ENCODE measurements around the gene PEMT. TPM values are rescaled to one million over a fixed set of nuclear protein-coding genes. Genes with fewer than 3 reads are reported as not detected.
A peak's percentile ranks its signal among the peaks of the same experiment; 100 is the strongest.

Gene PEMT
- total and polyA plus RNA-seq, 7 donors, result 15.9 to 79.0 (median 26.0) TPM

DNA sequence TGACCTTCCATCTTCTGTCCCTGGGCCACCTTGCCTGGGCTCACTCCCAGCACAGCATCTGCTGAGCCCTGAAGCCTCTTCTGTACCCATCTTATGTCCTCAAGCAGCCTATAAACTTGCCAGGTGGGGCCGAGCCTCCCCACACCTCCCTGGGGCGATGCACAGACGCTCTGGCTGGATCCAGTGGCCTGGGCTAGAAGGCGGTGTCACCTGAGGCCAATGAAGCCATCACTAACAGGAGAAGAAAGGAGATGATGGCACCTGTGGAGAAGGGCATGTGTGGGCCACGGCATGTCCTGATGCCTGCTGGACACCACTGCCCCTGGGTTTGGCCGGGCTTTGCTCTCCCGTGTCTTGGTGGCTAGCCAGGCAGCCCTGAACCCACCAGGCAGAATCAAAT lies 45.5 kb downstream of the PEMT start:
- no peaks in the 10 kb centered on the region for H3K9me3 ChIP-seq
- H3K27me3 ChIP-seq (ENCODE audit: insufficient read depth in 3 of 3, low read length in 2 of 3), result no peaks in the 10 kb centered on the region
- no peak overlapping the region for H3K4me3 ChIP-seq
- DNase-seq (peak in 1 of 2 donors; percentile 39), ATAC-seq (no peak)
- H3K4me1 ChIP-seq, result peaks cover 3% of the 10 kb centered on the region
- H3K36me3 ChIP-seq (ENCODE audit: insufficient read depth in 1 of 2, low read depth in 1 of 2), result no peaks in the 10 kb centered on the region
- 82 to 96% (median 85%) methylated on average over 7 of the region's 7 CpGs for WGBS, 3 donors
- intact Hi-C loops (cut with DNase I), result no loop called here
- no peak overlapping the region for H3K27ac ChIP-seq
- TF ChIP-seq, protein P1, sequence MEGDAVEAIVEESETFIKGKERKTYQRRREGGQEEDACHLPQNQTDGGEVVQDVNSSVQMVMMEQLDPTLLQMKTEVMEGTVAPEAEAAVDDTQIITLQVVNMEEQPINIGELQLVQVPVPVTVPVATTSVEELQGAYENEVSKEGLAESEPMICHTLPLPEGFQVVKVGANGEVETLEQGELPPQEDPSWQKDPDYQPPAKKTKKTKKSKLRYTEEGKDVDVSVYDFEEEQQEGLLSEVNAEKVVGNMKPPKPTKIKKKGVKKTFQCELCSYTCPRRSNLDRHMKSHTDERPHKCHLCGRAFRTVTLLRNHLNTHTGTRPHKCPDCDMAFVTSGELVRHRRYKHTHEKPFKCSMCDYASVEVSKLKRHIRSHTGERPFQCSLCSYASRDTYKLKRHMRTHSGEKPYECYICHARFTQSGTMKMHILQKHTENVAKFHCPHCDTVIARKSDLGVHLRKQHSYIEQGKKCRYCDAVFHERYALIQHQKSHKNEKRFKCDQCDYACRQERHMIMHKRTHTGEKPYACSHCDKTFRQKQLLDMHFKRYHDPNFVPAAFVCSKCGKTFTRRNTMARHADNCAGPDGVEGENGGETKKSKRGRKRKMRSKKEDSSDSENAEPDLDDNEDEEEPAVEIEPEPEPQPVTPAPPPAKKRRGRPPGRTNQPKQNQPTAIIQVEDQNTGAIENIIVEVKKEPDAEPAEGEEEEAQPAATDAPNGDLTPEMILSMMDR (IDR thresholded peaks at IDR 0.05), result no peak

DNA sequence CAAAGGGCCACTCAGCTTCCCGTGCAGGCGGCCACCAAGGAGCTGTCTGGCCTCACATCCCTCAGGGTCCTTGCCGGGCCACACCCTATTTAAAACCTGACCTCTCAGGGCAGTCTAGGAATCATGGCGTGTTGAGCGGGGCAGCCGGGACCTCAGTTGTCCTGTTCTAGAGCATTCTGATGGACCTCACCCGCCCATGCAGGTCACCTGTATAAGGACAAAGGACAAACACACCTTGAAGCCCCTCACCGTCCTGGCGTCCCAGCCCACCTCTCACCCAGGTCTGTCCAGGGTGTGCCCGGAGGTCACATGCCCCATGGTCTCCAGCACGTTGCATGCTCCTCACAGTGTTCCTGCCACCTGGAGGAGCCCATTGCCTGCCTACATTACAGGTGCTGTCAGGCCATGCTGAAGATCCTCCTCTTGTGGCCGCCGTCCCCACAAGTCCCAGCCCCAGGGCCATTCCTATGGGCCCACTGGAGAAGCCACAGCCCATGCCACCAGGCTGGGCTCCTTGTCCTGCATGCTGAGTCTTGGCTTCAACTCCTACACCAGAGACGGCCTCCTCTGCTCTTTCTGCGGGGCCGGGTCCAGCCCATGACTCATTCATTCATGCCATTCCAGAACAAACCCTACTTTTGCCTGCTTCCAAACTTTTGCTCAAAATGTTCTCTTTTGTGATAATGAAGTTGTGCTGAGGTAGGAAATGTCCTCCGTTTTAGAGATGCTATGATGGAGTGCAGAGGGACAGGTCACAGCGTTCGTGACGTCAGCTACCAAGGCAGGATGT lies 46.3 kb downstream of the PEMT start:
- DNase-seq, result peak; percentile 55 to 57

DNA sequence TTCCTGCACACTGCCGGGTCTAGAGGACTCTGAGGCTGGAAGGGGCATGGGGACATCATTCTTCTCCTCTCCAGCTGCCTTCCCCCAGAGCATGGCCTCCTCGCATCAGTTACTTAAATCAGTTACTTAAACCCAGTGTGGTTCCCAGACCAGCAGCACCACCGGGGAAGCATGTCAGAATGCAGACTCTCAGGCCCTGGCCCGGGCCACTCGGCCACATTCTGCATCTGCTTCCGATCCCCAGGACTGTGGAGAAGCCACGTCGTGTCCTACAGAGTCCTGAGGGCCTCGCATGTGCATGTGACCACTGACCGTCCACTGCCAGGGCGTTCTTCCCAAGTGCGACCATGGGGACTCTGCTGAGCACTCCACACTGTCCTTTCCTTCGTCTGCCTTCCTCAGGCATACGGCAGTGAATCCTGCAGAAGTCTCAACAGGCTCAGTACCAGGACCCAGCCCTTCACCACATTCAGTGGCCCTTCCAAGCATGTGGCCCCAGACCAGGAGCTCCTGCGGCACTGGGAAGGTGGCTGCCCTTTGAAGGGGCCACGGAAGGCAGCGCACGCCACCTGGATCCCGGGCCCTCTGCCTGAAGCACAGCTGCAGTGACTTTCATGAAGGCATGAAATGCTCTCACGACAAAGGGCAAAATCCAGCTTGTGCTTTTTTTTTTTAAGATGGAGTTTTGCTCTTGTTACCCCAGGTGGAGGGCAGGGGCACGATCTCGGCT lies 48.4 kb downstream of the PEMT start:
- Histone ChIP-seq H3K4me3 (no peak overlapping the region), H3K27me3 (ENCODE audit: insufficient read depth in 3 of 3, low read length in 2 of 3) (no peaks in the 10 kb centered on the region), H3K9me3 (no peaks in the 10 kb centered on the region), H3K4me1 (peaks cover 7% of the 10 kb centered on the region), H3K36me3 (ENCODE audit: insufficient read depth in 1 of 2, low read depth in 1 of 2) (no peaks in the 10 kb centered on the region), H3K27ac (no peak overlapping the region)
- TF ChIP-seq, protein P1 (IDR thresholded peaks at IDR 0.05), result no peak
- DNase-seq (peak in 1 of 2 donors; percentile 23), ATAC-seq (no peak)
- intact Hi-C loops (cut with DNase I), result no loop called here
- WGBS, 3 donors, result 79 to 92% (median 80%) methylated on average over 22 of the region's 22 CpGs

More for the DNA sequence above, 46.3 kb downstream of the PEMT start:
- intact Hi-C loops (cut with DNase I), result no loop called here
- Histone ChIP-seq H3K4me3 (no peak overlapping the region), H3K9me3 (no peaks in the 10 kb centered on the region), H3K4me1 (peaks cover 3% of the 10 kb centered on the region), H3K27ac (no peak overlapping the region), H3K27me3 (ENCODE audit: insufficient read depth in 3 of 3, low read length in 2 of 3) (no peaks in the 10 kb centered on the region), H3K36me3 (ENCODE audit: insufficient read depth in 1 of 2, low read depth in 1 of 2) (no peaks in the 10 kb centered on the region)
- 85 to 93% (median 86%) methylated on average over 18 to 20 of the region's 20 CpGs for WGBS, 3 donors
- TF ChIP-seq, protein P1 (IDR thresholded peaks at IDR 0.05), result no peak
- no peak for ATAC-seq

DNA sequence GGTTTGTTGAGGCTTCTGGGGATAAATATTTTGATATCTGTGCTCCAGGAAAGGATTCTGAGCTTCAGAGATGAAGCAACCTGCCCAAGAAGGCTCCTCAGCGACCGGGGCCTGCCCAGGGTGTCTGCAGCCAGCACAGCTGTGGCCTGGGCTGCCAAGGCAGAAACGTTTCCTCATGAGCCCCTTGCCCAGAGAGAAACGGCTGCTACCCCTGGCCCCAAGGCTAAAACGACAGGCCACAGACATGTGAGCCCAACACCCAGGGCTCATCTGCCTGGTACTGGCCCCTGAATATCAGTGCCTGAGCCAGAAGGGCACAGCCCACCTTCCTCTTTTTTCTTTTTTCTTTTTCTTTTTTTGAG lies 49.9 kb downstream of the PEMT start:
- no peak overlapping the region for H3K27ac ChIP-seq
- intact Hi-C loops (cut with DNase I), result no loop called here
- ATAC-seq, result no peak
- H3K4me1 ChIP-seq, result peaks cover 7% of the 10 kb centered on the region
- peak; percentile 7 to 51 for DNase-seq
- no peaks in the 10 kb centered on the region for H3K9me3 ChIP-seq
- TF ChIP-seq, protein P1 (IDR thresholded peaks at IDR 0.05), result no peak
- H3K27me3 ChIP-seq (ENCODE audit: insufficient read depth in 3 of 3, low read length in 2 of 3), result no peaks in the 10 kb centered on the region
- WGBS, 3 donors, result 58 to 78% (median 78%) methylated on average over 5 of the region's 5 CpGs
- H3K36me3 ChIP-seq (ENCODE audit: insufficient read depth in 1 of 2, low read depth in 1 of 2), result no peaks in the 10 kb centered on the region
- H3K4me3 ChIP-seq, result no peak overlapping the region

Data from psoas muscle (tissue), 8 donors.